GM19324 (cell line): Measurements from ENCODE around the gene ROR2.

ENCODE experiments used
- ATAC-seq: cut with Tn5 transposase; IDR thresholded peaks from one replicate; pipeline ENCODE4 v1.9.1; 2021; ENCODE audit warnings: mild to moderate bottlenecking, moderate library complexity; ENCODE audit not compliant: unreplicated experiment, low FRiP score

Gene ROR2

DNA sequence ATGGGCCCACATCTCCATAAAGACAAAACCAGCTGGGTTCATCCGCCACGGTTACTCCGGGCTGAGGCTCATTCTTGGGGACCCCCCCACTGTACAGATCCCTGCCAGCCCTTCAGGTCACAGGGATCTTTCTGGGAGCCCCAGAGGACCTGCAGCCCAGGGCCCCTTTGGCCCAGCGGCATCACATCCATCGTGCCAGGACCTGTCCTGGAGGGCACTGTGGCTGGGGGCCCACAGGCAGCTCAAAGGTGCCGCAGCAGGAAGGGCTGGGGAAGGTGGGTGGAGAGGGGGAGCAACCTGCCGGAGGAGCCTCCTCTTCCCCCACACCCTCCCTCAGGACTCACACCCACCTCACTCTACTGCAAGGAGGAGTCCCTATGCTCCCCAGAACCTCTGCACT lies 252.8 kb downstream of the ROR2 start:
- no peak for ATAC-seq

DNA sequence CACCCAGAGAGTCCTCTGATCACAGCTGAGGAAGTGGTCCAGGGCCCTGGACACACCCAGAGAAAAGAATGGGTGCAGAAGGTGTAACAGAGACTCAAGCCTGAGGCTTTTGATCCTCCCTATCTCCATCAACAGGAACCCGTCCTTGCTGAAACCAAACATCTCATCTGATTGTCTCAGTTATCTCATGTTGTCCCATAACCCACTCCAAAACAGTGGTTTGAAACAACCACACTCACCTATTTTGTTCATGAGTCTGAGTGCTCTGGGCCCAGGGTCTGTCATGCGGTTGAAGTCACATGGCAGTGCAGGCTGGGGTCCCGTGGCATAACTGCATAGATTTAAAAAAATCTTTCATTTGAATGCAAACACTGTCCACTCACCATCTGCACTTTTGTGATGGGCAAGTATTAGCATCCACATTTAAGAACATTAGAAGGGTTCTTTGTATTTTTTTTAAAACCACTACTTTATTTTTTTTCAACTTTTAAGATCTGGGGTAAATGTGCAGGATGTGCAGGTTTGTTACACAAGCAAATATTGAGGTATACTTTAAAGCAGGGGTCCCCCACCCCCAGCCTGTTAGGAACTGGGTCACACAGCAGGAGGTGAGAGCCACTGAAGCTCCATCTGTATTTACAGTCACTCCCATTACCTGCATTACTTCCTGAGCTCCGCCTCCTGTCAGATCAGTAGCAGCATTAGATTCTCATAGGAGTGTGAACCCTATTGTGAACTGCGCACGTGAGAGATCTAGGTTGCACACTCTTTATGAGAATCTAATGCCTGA lies 255.8 kb downstream of the ROR2 start:
- no peak for ATAC-seq

DNA sequence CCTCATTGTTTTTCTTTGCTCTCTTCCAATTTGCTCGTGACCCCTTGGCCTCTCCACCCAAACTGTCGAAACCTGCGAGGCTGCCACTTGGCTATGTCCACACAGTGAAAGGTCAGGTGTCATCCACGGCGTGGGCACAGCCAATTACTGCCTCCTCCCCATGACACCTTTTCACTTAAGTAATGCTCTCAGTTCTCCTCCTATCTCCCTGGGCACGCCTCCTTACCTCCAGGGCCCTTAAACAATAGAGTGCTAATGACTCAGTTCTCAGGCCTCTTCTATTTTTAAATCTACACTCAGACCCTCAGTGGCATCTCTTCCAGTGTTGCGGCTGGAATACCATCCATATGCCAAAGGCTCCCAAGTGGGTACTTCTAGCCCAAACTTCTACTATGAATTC lies 256.8 kb downstream of the ROR2 start:
- no peak for ATAC-seq

DNA sequence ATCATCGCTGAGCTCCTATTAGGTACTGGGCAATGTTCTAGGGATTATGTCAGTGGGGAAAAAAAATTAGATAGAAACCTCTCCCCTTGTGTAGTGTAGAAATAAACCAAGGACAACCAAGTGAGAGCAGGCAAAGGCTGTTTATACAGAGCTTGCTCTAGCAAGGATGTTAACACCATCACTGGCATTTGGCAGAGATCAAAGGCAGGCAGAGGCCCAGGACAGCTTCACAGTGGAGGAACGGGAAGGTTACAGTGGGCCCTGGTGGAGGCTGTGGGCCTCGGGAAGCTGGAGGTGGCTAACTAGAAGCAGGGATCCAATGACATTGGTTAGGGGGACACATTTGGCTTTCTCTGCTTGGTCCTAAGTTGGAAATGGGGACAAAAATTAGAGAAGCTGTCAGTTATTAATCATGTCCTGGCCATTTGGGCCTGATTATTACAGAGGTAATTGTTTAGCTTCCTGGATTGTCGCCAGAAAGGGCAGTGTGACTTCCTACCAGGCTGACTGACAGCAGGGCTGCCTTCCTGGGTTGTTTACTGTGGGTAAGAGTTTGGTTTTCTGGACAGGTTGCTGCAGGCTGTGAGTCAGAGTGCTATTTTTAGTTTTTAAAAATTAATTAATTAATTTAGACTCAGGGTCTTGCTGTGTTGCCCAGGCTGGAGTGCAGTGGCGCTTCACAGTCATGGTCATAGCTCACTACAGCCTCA lies 259.3 kb downstream of the ROR2 start:
- ATAC-seq, result no peak

DNA sequence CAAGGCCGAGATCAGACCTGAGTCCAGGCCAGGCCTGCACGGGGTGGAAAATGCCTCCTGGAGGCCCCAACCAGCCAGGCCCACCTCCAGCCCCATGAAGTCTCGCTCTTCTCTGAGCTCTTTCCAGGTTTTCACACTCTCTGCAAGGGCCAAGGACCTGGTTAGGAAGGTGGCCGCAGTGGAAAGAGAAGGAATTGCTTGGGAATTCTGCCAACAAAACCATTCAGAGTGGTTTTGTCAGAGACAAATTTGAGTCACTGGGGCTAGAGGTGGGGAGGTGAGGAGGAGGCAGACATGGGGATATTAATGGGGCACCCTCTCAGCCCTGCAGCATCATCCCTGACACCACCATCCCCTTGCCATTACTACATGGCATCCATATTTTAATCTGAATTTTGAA lies 261.0 kb downstream of the ROR2 start:
- ATAC-seq, result no peak

DNA sequence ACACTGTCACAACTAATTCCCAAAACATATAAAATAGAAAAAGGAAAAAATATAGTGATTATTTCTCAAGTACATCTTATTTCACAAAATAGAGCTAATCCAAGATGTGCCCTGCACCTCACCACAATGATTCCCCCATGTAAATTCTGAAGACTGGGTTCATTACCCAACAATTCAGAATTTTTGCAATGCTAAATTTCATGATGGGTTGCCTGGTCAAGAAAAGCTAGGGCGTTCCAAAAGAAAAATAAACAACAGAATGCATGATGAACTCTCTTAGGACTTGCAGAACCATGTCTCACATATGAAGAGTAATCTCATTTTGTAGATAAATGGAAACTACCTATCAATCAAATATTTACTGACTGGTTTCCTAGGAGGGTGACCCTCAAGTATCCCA lies 266.8 kb downstream of the ROR2 start:
- no peak for ATAC-seq

DNA sequence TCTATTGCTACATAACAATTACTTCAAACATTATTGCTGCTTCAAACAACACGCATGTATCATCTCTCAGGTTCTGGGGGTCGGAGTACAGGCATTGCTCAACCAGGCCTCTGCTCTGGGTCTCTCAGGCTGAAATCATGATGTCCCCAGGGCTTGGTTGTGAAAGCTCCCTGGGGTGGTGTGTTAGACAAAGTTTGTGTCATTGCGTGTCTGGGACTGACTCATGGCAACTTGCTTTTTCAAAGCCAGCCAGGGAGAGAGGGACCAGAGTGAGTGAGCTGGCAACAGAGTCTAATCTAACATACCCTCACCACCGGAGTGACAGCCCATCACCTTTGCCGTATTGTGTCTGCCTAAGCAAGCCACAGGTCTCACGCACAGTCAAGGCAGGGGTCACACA lies 267.2 kb downstream of the ROR2 start:
- no peak for ATAC-seq

DNA sequence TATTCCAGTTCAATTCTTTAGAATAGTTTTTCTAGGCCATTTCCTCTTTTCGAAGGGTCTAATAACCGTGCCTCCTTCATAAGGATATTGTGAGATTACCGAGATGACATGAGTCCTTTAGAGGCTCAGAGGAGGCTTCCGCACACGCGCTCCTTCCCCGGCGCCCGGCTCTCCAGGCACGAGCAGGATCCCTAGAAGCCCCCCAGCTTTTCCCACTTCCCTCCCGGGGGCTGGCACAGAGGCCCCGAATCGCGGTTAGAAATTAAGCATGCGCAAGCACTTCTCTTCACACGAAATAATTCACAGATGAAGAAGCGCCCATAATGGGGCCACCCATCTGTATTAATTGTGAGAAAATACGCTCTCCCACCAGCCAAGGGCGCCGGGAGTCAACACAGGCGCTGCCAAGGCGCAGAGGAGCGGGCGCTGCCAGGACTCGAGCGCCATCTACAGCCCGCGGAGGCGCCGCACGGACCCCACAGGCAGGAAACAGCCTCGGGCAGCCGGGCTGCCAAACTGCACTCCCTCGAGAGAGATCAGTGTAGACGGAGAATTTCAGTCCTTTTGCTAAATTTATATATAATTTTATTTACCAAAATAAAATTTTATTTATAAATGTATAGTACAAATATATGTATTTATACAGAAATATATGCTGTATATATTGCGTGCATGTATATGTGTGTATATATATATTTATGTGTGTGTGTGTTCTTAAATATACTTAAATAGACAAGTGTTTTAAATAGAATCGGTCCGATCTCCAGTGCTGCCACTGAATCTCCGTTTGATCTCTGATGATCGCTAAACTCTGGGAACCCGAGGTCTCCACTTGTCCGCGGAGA lies 268.3 kb downstream of the ROR2 start:
- no peak for ATAC-seq

DNA sequence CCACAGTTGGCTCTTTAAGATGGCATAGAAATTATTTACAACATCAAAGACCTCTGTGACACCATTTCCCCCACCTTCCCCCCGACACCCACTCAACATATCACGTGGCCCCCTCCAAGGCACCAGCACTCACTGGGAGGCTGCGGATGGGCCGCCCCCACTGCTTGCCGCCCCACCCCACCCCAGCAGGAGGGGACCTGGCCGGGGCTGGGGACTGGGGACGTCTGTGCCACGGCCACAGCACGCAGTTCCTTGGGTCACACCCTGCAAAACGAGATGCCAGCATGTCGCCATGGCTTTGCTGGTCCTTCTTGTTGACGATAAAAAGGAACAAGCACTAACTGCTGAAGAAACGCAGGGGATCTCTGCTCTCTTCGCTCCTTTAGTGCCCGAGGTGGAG lies 269.0 kb downstream of the ROR2 start:
- ATAC-seq, result no peak

DNA sequence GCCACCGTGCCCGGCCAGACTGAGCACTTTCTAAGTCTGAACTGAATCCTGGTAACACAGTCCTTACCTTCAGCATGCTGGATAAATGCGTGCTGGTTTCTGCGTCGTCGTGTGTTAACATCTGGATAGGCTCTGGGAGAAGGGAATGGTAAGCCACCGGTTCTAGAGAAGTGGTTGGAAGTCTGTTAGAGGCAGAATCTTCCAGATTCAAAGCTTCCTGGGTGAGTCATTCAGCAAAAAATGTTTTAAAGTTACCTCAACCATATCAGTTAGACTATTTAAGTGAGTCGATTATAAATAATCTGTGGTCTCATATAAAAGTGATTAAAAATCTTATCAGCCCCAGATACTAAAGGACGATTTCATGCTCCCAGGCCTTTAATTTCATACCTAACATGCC lies 269.9 kb downstream of the ROR2 start:
- ATAC-seq, result no peak

DNA sequence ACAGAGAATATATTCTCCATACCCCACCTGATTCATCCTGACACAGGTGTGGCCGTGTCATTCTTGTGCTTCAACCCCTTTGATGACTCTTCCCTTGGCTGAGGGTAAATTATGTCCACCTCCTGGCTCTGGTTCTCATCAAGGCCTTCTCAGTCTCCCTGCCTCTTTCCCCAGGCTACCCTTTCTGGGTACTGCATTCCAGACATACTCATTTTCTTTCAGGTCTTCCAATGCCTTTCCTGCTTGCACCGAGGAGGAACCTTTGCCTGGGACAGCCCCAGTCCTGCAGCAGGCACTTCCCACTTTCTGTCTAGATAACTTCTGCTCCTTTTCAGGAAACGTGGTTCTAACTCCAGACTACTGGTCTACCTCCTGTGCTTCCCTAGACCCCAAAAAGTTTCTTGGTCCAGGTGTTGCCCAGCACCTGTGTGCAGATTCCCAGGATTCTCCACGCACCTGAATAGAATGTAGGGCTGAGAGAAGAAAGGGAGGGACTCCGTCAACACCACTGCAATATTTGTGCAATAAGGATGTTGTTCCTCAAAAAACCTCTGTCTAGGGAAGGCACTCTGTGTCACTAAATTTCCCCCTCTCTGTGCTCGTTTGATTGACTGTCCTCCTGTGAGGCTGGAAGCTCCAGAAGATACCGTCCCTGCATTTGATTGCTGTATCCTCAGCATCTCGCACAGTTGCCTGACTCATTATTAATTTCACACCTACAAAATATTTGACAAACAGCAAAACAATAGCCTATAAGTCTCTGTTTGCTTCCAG lies 271.0 kb downstream of the ROR2 start:
- no peak for ATAC-seq

DNA sequence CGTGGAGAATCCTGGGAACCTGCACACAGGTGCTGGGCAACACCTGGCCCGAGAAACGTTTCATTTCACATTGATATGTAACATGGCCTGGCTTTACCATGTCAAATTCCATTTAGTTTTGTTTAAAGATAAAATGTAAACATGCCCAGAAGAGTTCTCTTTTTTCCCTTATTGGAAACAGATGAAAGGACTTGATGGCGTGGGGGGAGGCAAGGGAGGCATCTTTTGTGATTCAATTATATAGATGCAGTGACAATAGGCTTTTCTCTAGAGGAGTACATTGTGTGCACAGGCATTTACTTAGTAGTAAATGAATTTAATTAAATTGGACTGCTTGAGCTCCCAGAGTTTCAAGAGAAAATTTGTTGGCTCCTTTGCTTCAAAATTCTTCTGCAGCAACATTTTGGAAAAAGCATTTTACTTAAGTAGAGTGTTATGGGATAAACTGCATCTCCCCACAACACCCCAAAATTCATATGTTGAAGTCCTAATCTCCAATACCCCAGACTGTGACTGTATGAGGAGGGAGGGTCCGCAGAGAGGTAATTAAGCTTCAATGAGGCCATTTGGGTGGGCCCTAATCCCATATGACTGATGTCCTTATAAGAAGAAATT lies 272.1 kb downstream of the ROR2 start:
- no peak for ATAC-seq

DNA sequence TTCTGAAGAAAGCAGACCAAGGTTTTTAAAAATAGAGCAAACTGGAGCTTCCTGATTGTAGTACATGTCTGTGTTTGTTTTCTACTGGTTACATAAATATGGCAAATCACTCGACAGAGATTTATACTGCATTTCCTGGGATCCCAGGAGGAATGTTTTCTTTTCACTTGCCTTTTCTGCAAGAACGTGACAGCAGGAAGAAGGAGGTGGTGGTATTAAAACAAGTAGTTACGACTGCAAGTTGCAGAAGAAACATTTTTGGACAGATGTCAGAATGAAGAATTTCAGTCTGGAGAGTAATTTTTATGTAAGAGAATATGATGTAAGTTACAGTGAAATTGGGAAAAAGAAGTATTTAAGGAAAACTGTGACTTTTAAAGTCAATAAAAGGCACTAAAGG lies 272.7 kb downstream of the ROR2 start:
- no peak for ATAC-seq

DNA sequence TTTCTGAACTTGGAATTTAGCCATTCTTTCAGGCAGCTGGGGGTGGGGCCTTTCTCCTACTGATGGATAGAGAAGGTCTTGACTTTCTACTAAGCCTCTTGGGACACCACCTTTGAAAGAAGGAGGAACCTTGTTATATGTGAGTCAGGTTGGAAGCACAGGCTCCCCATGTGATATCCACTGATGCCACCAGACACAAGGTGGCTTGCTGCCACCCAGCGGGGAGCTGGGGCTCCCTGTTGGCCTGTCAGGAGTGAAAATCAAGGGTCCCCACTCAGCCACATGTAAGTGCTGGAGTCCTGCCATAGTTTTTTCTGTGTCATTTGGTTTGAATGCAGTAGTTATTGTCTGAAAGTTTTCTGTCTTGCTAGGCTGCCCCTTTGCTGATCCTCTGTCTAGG lies 274.0 kb downstream of the ROR2 start:
- ATAC-seq, result no peak

DNA sequence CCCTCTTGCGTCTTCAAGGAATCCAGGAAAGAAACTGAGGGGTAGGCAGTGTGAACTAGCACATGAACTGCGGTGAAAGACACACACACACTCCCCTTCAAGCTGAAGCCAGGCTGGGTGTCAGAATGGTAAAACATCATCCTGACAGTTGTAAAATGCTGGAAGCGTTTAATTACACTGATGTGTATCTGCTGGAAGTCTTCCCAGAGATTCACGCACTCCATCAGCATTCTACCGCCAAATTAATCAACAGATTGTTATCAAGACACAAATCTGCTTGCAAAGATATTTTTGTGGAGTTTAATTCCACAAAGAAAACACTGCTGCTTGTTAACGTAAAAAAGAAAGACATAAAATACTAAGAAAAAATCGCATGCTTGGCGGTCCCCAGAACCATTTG lies 285.4 kb downstream of the ROR2 start:
- ATAC-seq, result no peak

DNA sequence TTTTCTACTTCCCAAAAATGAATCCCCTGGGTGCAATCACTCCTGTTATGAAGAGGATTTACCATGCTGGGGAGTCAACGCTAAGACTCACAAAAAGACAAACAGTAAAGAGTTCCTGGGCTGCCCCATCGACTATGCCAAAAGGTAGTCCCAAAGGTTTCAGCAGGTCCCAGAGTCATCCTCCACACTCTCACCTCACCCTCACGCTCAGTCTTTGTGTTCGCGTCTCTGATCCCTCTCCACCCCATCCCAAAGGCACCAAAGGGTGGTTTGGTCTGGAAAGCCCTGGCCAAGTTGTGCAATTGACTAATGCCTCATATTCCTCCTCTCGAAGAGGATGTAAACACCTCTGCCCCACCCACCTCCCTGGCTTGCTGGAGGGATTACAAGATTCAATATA lies 286.2 kb downstream of the ROR2 start:
- no peak for ATAC-seq

DNA sequence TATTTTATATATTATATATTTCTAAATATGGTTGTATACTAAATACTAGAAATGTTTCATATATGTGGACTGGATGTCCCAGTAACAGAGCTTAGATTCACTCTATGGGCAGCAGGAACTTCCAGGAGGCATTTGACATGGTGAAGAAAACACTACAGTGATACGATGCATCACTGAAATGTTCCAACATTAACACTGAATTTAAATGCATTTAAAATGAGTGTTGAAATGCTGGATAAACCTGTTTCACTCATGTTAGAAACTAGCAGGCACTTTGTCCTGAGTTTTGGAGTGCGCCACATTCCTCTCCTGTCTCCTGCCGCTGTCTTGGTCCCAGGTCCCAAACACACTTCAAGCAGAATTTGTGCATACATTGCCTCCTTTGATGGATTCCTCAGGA lies 288.6 kb downstream of the ROR2 start:
- ATAC-seq, result no peak

DNA sequence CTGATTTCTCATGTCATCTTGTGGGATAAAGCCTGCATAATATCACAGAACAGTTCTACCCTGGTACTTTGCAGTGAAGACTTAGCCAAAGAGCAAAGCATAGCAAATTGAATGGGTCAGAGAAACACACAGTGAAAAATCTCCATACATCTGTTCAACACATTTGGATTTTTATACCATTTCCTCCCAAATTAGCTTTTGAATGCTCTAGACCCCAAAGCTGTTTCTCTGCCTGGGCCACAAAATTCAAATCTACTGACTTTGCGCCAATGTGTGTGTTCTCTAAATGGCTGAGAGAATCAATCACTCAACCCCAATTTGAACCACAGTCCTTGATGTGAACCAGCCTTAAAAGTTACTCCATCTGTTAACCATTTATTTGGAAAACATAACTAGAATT lies 289.5 kb downstream of the ROR2 start:
- ATAC-seq, result no peak

DNA sequence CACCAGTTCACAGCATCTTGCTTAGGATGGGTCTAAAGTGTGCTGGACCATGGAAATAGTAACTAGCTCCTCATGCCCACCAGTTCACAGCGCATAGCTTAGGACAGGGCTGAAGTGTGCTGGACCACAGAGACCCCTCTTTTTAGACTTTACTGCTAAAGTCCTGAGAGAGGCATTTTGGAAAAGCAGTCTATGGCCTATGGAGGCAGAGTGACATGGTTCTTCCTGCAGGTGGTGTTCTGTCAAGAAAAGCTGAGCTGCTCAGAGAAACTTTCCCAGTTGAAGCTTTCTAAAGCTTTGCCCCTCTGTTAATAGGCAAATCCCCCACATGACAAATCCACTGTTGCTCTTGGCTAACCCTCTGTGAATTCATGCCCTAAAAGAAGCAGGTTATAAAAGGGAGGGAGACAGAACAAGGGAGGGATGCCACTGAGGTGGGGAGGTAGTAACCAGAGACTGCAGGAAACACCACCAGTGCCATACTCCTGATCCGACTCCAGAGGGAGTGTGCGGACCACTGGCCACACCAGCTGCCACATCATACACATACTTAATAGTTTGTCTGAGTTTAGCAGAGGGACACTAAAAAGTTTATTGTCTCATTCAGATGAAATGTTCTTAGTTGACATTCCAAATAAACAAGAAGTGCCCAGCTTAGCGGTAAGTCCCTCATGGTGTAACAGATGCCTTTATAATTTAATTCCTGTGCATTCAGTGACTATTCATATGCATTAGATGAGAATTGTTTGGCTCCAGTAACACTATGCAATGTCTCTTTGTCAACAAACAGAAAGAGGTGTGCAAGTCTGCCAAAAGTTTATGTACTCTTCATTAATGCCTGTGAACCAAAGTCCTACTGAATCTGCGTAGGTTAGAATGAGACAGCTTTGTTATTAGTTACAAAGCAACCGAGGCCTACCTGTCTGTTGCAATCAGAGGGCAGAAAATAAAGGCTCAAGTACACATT lies 290.2 kb downstream of the ROR2 start:
- ATAC-seq, result no peak
